GM23248 (cell line): ENCODE measurements around the gene EEA1. TPM values are rescaled to one million over a fixed set of nuclear protein-coding genes. Genes with fewer than 3 reads are reported as not detected.
A peak's percentile ranks its signal among the peaks of the same experiment; 100 is the strongest.

Experiments
- DNase-seq: peaks from one replicate; pipeline ENCODE4 v3.0.0-alpha.2; 2015
- H2AFZ ChIP-seq: fragments of 200-600 bp; sonication (generic); 2 replicates; pipeline ENCODE4 v1.6.1; 2016; ENCODE audit warnings: antibody characterized with exemption
- H3F3A ChIP-seq: fragments of 200-600 bp; sonication (generic); 2 replicates; pipeline ENCODE4 v1.6.1; 2016; ENCODE audit warnings: mild to moderate bottlenecking, antibody characterized with exemption, mixed run types; ENCODE audit not compliant: insufficient read depth
- H3K27ac ChIP-seq: fragments of 200-600 bp; sonication (generic); 2 replicates; pipeline ENCODE4 v1.5.1; 2016; ENCODE audit warnings: mild to moderate bottlenecking
- H3K27me3 ChIP-seq: fragments of 200-600 bp; sonication (generic); replicated peaks from 2 replicates; pipeline ENCODE4 v1.6.1; 2016; ENCODE audit warnings: mild to moderate bottlenecking; ENCODE audit not compliant: insufficient read depth
- H3K36me3 ChIP-seq: fragments of 200-600 bp; sonication (generic); 2 replicates; pipeline ENCODE4 v1.6.1; 2016; ENCODE audit warnings: low read depth, mild to moderate bottlenecking
- H3K4me1 ChIP-seq: fragments of 200-600 bp; sonication (generic); 2 replicates; pipeline ENCODE4 v1.6.1; 2016; ENCODE audit warnings: mild to moderate bottlenecking; ENCODE audit not compliant: insufficient read depth
- H3K4me2 ChIP-seq: fragments of 200-600 bp; sonication (generic); one replicate; pipeline ENCODE4 v1.6.1; 2016; ENCODE audit warnings: mild to moderate bottlenecking; ENCODE audit not compliant: unreplicated experiment
- H3K4me3 ChIP-seq: fragments of 200-600 bp; sonication (generic); 2 replicates; pipeline ENCODE4 v1.5.1; 2016; ENCODE audit warnings: mild to moderate bottlenecking
- H3K79me2 ChIP-seq: fragments of 200-600 bp; sonication (generic); 2 replicates; pipeline ENCODE4 v1.6.1; 2016; ENCODE audit warnings: mild to moderate bottlenecking; ENCODE audit not compliant: insufficient read depth
- H3K9ac ChIP-seq: fragments of 200-600 bp; sonication (generic); 2 replicates; pipeline ENCODE4 v1.6.1; 2016; ENCODE audit warnings: mild to moderate bottlenecking
- H3K9me2 ChIP-seq: fragments of 200-600 bp; sonication (generic); 2 replicates; pipeline ENCODE4 v1.6.1; 2016; ENCODE audit warnings: mixed run types, mild to moderate bottlenecking, moderate library complexity; ENCODE audit not compliant: insufficient read depth
- H3K9me3 ChIP-seq: fragments of 200-600 bp; sonication (generic); one replicate; pipeline ENCODE4 v1.6.1; 2017; ENCODE audit warnings: low read depth
- H4K20me1 ChIP-seq: fragments of 200-600 bp; sonication (generic); 2 replicates; pipeline ENCODE4 v1.6.0; 2016; ENCODE audit not compliant: insufficient read depth
- EZH2 ChIP-seq: fragments of 200-600 bp; sonication (generic); IDR thresholded peaks from 2 replicates; pipeline ENCODE4 v1.6.1; 2018; ENCODE audit warnings: antibody characterized with exemption, mild to moderate bottlenecking; ENCODE audit not compliant: insufficient read depth, poor library complexity, severe bottlenecking
- EZH2phosphoT487 ChIP-seq: fragments of 200-600 bp; sonication (generic); IDR thresholded peaks from 2 replicates; pipeline ENCODE4 v1.6.1; 2018; ENCODE audit warnings: antibody characterized with exemption, moderate library complexity, mild to moderate bottlenecking, low read depth; ENCODE audit not compliant: insufficient read depth
- WGBS, 2 experiments: methylation state at CpG; one replicate each; pipeline ENCODE4 v1.1.6; 2015 to 2017; ENCODE audit warnings: low lambda C conversion rate in 2 of 2, low coverage in 1 of 2; ENCODE audit errors: missing lambda C conversion rate in 2 of 2; 5-methylcytosine and 5-hydroxymethylcytosine counted together
- in situ Hi-C: fragments of 300-500 bp; cut with MboI; formaldehyde crosslinking; loops from 2 replicates; pipeline ENCODE4 v1.15.0; 2020
- polyA plus RNA-seq: library from polyadenylated mRNA; unstranded; fragments of >200 nt; fragmentation: Nextera tagmentation; extraction: Ambion mirVana; gene quantifications from 2 replicates; pipeline ENCODE4 v1.2.1, GENCODE V29; 2016
- total RNA-seq: library from RNA; depleted of rRNA; stranded (reverse); fragments of >200 nt; shearing (Covaris generic); gene quantifications from 2 replicates; pipeline ENCODE4 v1.2.3, GENCODE V29; 2014

The EEA1 gene
- total and polyA plus RNA-seq, 2 experiments from 2014 or later: 17.8 to 55.7 TPM

- WGBS, 2 experiments: 87 to 91% methylated on average over 3 of the region's 3 CpGs
- DNase-seq: no peak
- H3K4me2 ChIP-seq: no peak overlapping the region
- TF ChIP-seq EZH2: no peak
- no peak for TF ChIP-seq EZH2phosphoT487
- H2AFZ ChIP-seq: no peak overlapping the region
- no peaks in the 10 kb centered on the region for H4K20me1 ChIP-seq
- no peaks in the 10 kb centered on the region for H3K4me1 ChIP-seq
- peaks cover 99% of the 10 kb centered on the region for H3K79me2 ChIP-seq
- no peaks in the 10 kb centered on the region for H3K9me2 ChIP-seq
- no peak overlapping the region for H3K4me3 ChIP-seq
- H3K9me3 ChIP-seq: no peaks in the 10 kb centered on the region
- H3K27ac ChIP-seq: no peak overlapping the region
- no peaks in the 10 kb centered on the region for H3K27me3 ChIP-seq
- no peaks in the 10 kb centered on the region for H3F3A ChIP-seq
- H3K9ac ChIP-seq: no peak overlapping the region
- in situ Hi-C loops: no loop called here
- H3K36me3 ChIP-seq: no peaks in the 10 kb centered on the region; the same call in 1 of the 2 replicates
These were observed 52.6 kb downstream of the EEA1 start for GRCh38 chr12:92876496-92876895.

DNA sequence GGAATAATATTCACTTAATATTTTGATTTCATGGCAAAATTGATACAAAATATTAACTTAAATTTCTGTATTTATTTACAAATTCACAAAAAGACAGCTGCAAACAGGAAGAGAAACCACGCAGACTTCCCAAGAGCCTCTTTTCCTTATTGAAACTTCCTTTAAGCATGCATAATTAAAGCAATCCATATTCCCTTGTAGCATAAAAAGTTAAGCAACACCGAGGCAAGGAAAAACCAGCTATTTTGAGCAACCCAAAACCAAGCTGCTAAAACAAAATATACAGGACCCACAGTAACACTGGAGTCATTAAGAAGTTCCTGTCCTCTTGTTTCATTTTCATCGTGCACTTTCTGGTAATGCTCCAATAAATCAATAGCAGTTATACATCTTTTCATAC is 58.0 kb downstream of the EEA1 start:
- Histone ChIP-seq H3K9me3 (no peaks in the 10 kb centered on the region), H3K36me3 (no peaks in the 10 kb centered on the region), H3K27me3 (no peaks in the 10 kb centered on the region), H3K27ac (no peak overlapping the region), H3K4me3 (no peak overlapping the region), H3K9ac (no peak overlapping the region), H3K79me2 (peaks cover 99% of the 10 kb centered on the region), H3K4me1 (peaks cover 9% of the 10 kb centered on the region; the same call in 1 of the 2 replicates), H3F3A (no peaks in the 10 kb centered on the region), H2AFZ (no peak overlapping the region; the same call in 1 of the 2 replicates), H3K9me2 (no peaks in the 10 kb centered on the region), H3K4me2 (peak overlapping the region; percentile 16), H4K20me1 (no peaks in the 10 kb centered on the region)
- peak; percentile 13 for DNase-seq
- in situ Hi-C loops: no loop called here
- 19 to 20% methylated on average over 3 of the region's 3 CpGs for WGBS, 2 experiments
- TF ChIP-seq EZH2phosphoT487: no peak
- TF ChIP-seq EZH2: no peak

DNA sequence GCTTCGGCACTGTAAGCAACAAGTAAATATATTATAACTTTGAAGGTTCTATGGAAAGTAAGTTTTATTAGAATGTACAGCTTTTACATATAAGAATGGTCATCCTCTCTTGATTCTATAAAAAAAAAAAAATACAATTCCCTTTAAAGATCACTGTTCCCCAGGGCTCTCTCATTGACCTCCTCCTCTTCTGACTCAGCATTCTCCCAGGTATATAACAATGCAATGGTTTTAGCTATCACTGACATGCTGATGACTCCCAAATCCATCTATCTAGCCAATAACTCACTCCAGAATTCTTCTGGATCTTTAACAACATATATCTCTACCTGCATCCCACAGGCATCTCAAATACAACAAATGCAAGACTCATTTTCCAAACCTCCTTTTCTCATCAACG is 62.7 kb downstream of the EEA1 start:
- Histone ChIP-seq H3K9me3 (no peaks in the 10 kb centered on the region), H3K27ac (no peak overlapping the region), H3K27me3 (no peaks in the 10 kb centered on the region), H2AFZ (no peak overlapping the region), H3K9ac (no peak overlapping the region), H3K4me2 (no peak overlapping the region), H3K79me2 (peaks cover 67% of the 10 kb centered on the region), H3K4me1 (peaks cover 9% of the 10 kb centered on the region; the same call in 1 of the 2 replicates), H3F3A (no peaks in the 10 kb centered on the region), H3K9me2 (no peaks in the 10 kb centered on the region), H3K4me3 (no peak overlapping the region), H4K20me1 (no peaks in the 10 kb centered on the region), H3K36me3 (peaks cover under 1% of the 10 kb centered on the region; the same call in 1 of the 2 replicates)
- no peak for DNase-seq
- TF ChIP-seq EZH2: no peak
- in situ Hi-C loops: no loop called here
- WGBS, 2 experiments: 98 to 100% methylated on average over 2 of the region's 2 CpGs

DNA sequence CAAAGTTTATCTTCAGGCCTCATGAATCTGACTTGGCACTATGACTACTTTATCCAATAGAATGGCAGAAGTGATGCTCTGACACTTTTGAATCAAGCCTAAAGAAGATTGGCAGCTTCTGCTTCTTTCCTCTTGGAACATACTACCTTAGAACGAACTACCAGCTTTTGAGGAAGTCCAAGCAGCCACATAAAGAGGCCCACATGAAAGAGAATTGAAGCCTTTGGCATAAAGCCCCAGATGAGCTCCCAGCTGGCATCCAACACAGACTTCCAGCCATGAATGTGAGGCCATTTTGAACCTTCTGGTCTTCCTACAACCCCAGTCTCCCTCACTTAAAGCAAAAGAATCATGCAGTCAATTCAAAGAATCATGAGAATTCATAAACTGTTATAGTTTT is 65.8 kb downstream of the EEA1 start:
- H3K4me3 ChIP-seq: no peak overlapping the region
- no peaks in the 10 kb centered on the region for H3K4me1 ChIP-seq
- H3F3A ChIP-seq: no peaks in the 10 kb centered on the region
- in situ Hi-C loops: no loop called here
- WGBS, 2 experiments: 17 to 30% methylated on average over 1 of the region's 1 CpG
- H3K36me3 ChIP-seq: peaks cover 4% of the 10 kb centered on the region; the same call in 1 of the 2 replicates
- no peak for TF ChIP-seq EZH2phosphoT487
- no peak for TF ChIP-seq EZH2
- H3K9ac ChIP-seq: no peak overlapping the region
- H3K27me3 ChIP-seq: no peaks in the 10 kb centered on the region
- no peak overlapping the region for H2AFZ ChIP-seq
- H3K27ac ChIP-seq: no peak overlapping the region
- H3K79me2 ChIP-seq: peaks cover 36% of the 10 kb centered on the region
- no peak overlapping the region for H3K4me2 ChIP-seq
- DNase-seq: no peak
- no peaks in the 10 kb centered on the region for H3K9me3 ChIP-seq
- no peaks in the 10 kb centered on the region for H4K20me1 ChIP-seq
- H3K9me2 ChIP-seq: no peaks in the 10 kb centered on the region

- H3K9me2 ChIP-seq: no peaks in the 10 kb centered on the region
- H3K4me3 ChIP-seq: no peak overlapping the region
- H3K27me3 ChIP-seq: no peaks in the 10 kb centered on the region
- in situ Hi-C loops: no loop called here
- no peak overlapping the region for H2AFZ ChIP-seq
- no peak for DNase-seq
- H3K27ac ChIP-seq: no peak overlapping the region
- no peaks in the 10 kb centered on the region for H3K4me1 ChIP-seq
- no peaks in the 10 kb centered on the region for H3K9me3 ChIP-seq
- H3K4me2 ChIP-seq: no peak overlapping the region
- 99 to 100% methylated on average over 4 of the region's 4 CpGs for WGBS, 2 experiments
- H3K36me3 ChIP-seq: peaks cover 17% of the 10 kb centered on the region
- H3K9ac ChIP-seq: no peak overlapping the region
- H3F3A ChIP-seq: no peaks in the 10 kb centered on the region
- H4K20me1 ChIP-seq: no peaks in the 10 kb centered on the region
- H3K79me2 ChIP-seq: peaks cover 18% of the 10 kb centered on the region; the same call in 1 of the 2 replicates
- no peak for TF ChIP-seq EZH2phosphoT487
- TF ChIP-seq EZH2: no peak
These were observed 67.7 kb downstream of the EEA1 start for GRCh38 chr12:92861381-92861780.
